VCaP (cell line): ENCODE results near the gene PAEP.

Experiments
- H3K27ac ChIP-seq: fragments of 450-650 bp; 2 replicates; pipeline ENCODE4 v1.5.1; 2017
- CTCF ChIP-seq: fragments of 450-650 bp; conservative IDR thresholded peaks from 2 replicates; pipeline ENCODE4 v1.5.1; 2017; ENCODE audit warnings: mild to moderate bottlenecking, moderate library complexity

The PAEP gene

DNA sequence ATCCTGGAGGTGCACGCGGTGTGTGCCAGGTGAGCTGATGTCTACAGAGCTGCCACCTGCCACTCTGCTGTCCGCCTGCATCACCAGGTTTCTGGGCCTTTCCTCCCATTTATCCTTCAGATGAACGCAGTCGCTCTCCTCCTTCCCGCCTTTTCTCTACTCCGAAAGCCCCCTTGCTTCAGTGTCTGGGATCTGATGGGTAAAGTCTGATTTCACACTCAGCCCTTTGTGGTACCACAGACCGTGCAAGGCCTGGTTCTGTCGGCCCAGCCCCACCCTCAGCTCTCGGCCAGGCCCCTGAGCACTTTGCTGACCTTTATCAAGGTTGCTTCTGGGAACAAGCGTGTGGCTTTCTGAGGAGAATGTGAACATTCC, 45.3 kb downstream of the PAEP start:
- TF ChIP-seq CTCF: no peak
- no peak overlapping the region for H3K27ac ChIP-seq

DNA sequence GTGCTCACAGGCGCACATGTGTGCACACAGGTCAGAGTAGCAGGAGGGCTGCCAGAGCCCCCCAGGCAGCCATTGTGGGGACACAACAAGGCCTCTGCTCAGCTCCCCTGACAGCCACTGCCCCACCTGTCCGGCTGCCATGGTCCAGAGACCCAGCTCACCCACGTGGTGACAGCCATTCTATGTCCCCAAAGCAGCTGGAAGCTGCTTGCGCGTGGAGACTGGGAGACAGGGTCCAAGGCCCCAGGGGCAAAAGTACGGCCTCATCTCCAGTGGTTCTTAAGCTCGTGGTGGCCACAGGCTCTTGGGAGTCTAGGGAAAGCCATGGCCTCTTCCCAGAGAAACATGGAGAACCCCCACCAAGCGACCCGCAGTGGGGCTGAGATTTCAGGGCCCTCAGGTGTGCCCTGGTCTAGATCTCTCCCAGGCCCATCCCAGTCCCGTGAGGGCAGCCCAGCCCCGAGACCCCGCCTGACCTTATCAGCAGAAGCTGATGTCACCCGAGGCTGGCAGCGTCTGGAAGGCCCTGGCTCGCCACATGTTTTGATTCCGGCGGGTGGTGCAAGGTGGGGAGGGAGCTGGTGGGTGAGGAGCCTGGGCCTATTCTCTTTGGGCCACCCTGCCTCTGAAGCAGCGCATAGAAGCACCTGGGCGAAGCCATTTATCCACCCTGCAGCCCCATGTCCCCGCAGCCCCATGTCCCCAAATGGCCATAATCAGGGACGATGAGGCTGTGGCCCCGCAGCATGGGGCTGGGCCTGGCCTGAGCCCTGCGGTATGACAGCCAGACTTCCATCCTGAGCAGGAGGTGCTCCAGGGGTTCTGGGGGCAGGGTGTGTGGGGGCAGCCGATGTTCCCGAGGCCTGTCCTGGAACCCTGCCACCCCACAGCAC, 46.1 kb downstream of the PAEP start:
- no peak for TF ChIP-seq CTCF
- H3K27ac ChIP-seq: no peak overlapping the region

GRCh38 chr9:135608294-135608998, 46.9 kb downstream of the PAEP start:
- no peak overlapping the region for H3K27ac ChIP-seq
- no peak for TF ChIP-seq CTCF

DNA sequence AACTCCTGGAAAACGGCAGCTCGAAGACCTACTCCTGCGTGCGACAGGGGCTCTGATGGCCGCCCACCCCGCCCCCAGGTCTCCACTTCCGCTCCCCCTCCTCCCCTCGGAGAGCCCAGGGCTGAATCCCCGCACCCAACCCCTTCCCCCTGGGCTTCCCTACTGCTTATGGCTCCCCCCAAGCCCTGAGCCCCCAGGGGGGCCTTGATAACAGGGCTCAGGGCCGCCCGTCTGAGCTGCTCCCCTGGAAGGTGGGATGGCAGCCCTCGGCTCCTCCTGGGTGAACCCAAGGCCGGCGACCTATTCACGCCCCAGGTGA, 47.4 kb downstream of the PAEP start:
- no peak overlapping the region for H3K27ac ChIP-seq
- no peak for TF ChIP-seq CTCF

DNA sequence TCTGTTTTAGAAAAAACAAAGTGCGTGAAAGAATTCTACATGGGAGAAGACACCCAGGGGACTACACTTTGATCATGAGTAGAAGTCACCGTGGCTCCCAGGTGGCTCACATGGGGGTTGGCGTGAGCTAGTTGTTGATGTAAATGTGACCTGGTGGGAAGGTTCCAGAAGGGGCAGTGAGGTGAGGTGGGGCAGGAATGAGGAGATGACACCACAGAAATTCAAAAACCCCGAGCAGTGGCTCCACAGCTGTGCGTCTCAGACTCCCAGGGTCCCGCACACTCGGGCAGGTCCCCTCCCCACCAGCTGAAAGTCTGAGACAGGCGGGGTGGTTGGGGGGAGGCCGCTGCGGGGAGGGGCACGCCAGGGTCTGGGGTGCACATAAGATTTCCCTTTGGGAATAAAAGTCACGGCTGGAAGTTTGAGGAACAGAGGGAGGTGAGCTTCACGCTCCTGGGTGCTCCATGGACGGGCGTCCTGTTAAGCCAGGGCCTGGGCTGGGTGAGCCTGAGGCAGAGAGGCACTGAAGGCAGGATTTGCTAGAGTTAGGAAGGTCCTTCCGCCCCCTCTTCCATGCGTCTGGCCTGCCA, 47.9 kb downstream of the PAEP start:
- H3K27ac ChIP-seq: no peak overlapping the region
- TF ChIP-seq CTCF: no peak

- H3K27ac ChIP-seq: no peak overlapping the region
- no peak for TF ChIP-seq CTCF
Observed at GRCh38 chr9:135610290-135611141, 49.0 kb downstream of the PAEP start.
